ENCODE measurements around the gene ADAMTS2. TPM values are rescaled to one million over a fixed set of nuclear protein-coding genes. Genes with fewer than 3 reads are reported as not detected.
"Not testable (repeated sequence)": the region's sequence is repeated elsewhere in the genome, so short reads cannot be mapped to it uniquely, and the experiment has no call there.

The ADAMTS2 gene
- total RNA-seq, 1 donor from 2014 or later: 1.2 TPM

DNA sequence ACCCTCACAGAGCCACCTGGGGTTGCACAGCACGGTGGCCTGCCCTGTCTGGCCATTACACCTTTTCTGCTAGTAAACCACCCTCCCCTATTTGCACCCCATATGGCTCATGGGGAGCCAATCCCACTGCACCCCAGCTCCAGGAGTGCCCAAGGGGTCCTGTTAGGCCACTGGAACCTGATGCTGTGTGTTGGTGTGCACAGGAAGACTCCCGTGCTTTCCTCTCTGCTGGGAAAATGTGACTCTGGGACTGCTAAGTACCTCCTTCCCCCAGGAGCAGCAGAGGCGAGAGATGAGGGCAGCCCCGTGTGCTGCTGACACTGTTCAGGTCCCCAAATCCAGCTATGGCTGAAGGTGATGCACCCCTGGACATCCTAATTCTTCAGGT is 126.3 kb downstream of the ADAMTS2 start:
- no peak overlapping the region for H3K4me3 Mint-ChIP-seq
- peak overlapping the region; percentile 8 for H3K27ac Mint-ChIP-seq
- no peak overlapping the region for H3K9ac ChIP-seq

DNA sequence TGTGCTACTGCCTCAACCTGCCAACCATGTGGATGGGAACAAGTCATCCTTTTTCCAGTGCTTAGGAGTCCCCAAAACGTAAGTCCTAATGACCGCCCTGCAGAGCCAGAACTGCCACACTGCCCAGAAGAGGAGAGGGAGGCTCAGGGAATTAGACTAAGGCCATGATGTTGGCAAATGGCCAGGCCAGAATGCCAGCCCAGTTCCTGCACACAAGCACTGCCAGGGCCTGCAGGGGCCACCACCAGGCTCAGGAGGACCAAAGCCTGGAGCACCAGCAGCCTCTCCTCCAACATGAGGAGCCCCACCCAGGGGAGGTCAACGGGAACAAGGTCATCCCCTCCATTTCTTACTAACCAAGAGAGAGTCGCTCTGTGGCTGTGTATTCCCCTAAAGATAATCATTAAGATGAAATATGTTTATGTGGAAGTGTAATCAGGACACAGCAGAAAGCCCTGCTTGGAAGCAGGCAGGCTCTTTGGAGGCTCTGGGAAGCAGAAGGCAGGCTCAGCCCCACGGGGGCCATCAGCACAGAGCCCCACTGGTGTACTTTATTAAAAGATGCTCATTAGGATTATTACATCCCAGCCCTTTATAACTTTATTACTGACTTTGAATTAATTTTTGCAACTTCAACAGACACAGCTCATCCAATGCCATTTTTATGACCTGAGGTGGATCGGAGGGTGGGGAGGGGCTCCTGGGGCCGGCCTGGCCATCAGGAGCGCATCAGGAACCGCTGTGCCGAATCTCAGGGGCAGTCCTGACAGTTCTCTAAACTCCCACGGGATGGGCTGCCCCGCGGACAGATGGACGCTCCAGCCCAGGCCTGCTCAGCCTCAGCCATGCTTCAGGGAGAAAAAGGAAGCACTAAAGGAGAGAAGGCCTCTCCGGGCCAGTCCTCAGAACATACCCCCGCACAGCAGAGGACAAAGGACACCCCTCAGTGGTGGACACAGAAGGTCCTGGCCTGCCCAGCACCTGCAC is 127.0 kb downstream of the ADAMTS2 start:
- no peaks in the 10 kb centered on the region for H3K36me3 ChIP-seq
- no peak overlapping the region for H3K27ac Mint-ChIP-seq

More for the DNA sequence above, 126.3 kb downstream of the ADAMTS2 start:
- H3K4me1 Mint-ChIP-seq: peaks cover 8% of the 10 kb centered on the region
- no peaks in the 10 kb centered on the region for H4K20me1 ChIP-seq (ENCODE audit: low read depth)
- no peak overlapping the region for H3K27ac ChIP-seq
- H3K79me2 ChIP-seq (ENCODE audit: low read depth): no peaks in the 10 kb centered on the region
- peaks cover 12% of the 10 kb centered on the region for H3K9me3 Mint-ChIP-seq
- no peak overlapping the region for H3K4me3 ChIP-seq
- no peaks in the 10 kb centered on the region for H3K4me1 ChIP-seq
- H2AFZ ChIP-seq (replicated peaks): no peak overlapping the region
- H3F3A ChIP-seq (ENCODE audit: low read depth): no peaks in the 10 kb centered on the region
- DNase-seq (ENCODE audit: low spot score): no peak
- H3K36me3 ChIP-seq: no peaks in the 10 kb centered on the region
- H3K4me2 ChIP-seq: no peak overlapping the region
- H3K9me3 ChIP-seq (ENCODE audit: low read depth): no peaks in the 10 kb centered on the region
- no peak for TF ChIP-seq EZH2phosphoT487 (IDR thresholded peaks at IDR 0.05)
- TF ChIP-seq EZH2 (IDR thresholded peaks at IDR 0.05): no peak
- TF ChIP-seq, protein P1, sequence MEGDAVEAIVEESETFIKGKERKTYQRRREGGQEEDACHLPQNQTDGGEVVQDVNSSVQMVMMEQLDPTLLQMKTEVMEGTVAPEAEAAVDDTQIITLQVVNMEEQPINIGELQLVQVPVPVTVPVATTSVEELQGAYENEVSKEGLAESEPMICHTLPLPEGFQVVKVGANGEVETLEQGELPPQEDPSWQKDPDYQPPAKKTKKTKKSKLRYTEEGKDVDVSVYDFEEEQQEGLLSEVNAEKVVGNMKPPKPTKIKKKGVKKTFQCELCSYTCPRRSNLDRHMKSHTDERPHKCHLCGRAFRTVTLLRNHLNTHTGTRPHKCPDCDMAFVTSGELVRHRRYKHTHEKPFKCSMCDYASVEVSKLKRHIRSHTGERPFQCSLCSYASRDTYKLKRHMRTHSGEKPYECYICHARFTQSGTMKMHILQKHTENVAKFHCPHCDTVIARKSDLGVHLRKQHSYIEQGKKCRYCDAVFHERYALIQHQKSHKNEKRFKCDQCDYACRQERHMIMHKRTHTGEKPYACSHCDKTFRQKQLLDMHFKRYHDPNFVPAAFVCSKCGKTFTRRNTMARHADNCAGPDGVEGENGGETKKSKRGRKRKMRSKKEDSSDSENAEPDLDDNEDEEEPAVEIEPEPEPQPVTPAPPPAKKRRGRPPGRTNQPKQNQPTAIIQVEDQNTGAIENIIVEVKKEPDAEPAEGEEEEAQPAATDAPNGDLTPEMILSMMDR (IDR thresholded peaks at IDR 0.05): no peak
- H3K36me3 Mint-ChIP-seq: peaks cover 7% of the 10 kb centered on the region
- no peaks in the 10 kb centered on the region for H3K27me3 ChIP-seq
- H3K27me3 Mint-ChIP-seq (ENCODE audit: insufficient read depth, low read depth): peaks cover 7% of the 10 kb centered on the region

DNA sequence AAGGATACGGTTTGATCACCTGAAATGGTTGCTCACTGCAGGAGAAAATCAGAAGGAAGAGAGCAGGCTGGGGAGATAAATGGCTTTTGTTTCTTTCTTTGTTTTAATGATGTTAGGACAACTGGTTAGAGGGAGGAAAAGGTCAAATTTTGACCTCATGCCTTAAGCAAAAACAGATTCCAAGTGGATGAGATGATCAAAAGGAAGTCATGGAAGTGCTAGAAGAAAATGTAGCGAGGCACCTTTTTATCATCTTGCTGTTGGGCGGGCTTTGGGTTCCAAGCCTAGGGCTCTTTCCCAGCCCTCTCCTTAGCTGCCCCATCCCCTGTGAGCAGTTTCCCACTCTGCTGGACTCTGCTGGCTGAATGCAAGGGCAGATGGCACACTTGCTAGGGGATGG is 127.9 kb downstream of the ADAMTS2 start:
- peaks cover 5% of the 10 kb centered on the region for H3K4me1 Mint-ChIP-seq
- DNase-seq (ENCODE audit: low spot score): no peak
- no peaks in the 10 kb centered on the region for H3F3A ChIP-seq (ENCODE audit: low read depth)
- H3K9me3 Mint-ChIP-seq: no peaks in the 10 kb centered on the region
- H3K4me2 ChIP-seq: no peak overlapping the region
- no peak overlapping the region for H3K9ac ChIP-seq
- no peaks in the 10 kb centered on the region for H3K36me3 ChIP-seq
- H3K4me1 ChIP-seq: no peaks in the 10 kb centered on the region
- H3K4me3 Mint-ChIP-seq: no peak overlapping the region
- H3K27ac ChIP-seq: no peak overlapping the region
- H3K27ac Mint-ChIP-seq: no peak overlapping the region
- H3K36me3 Mint-ChIP-seq: no peaks in the 10 kb centered on the region
- no peaks in the 10 kb centered on the region for H3K27me3 Mint-ChIP-seq (ENCODE audit: insufficient read depth, low read depth)
- TF ChIP-seq, protein P1 (IDR thresholded peaks at IDR 0.05): no peak
- TF ChIP-seq EZH2 (IDR thresholded peaks at IDR 0.05): no peak
- no peak for TF ChIP-seq EZH2phosphoT487 (IDR thresholded peaks at IDR 0.05)
- H3K27me3 ChIP-seq: no peaks in the 10 kb centered on the region
- no peaks in the 10 kb centered on the region for H3K79me2 ChIP-seq (ENCODE audit: low read depth)
- no peak overlapping the region for H3K4me3 ChIP-seq
- no peak overlapping the region for H2AFZ ChIP-seq (replicated peaks)
- no peaks in the 10 kb centered on the region for H3K9me3 ChIP-seq (ENCODE audit: low read depth)
- no peaks in the 10 kb centered on the region for H4K20me1 ChIP-seq (ENCODE audit: low read depth)

More for the DNA sequence above, 127.0 kb downstream of the ADAMTS2 start:
- Histone ChIP-seq H4K20me1 (ENCODE audit: low read depth) (no peaks in the 10 kb centered on the region), H3K9ac (no peak overlapping the region), H3K4me1 (no peaks in the 10 kb centered on the region), H3F3A (ENCODE audit: low read depth) (no peaks in the 10 kb centered on the region), H3K27me3 (no peaks in the 10 kb centered on the region), H3K27ac (no peak overlapping the region), H3K9me3 (ENCODE audit: low read depth) (no peaks in the 10 kb centered on the region), H3K79me2 (ENCODE audit: low read depth) (no peaks in the 10 kb centered on the region), H3K4me2 (no peak overlapping the region), H3K4me3 (no peak overlapping the region), H2AFZ (replicated peaks) (no peak overlapping the region)
- H3K9me3 Mint-ChIP-seq: peaks cover 5% of the 10 kb centered on the region
- H3K4me3 Mint-ChIP-seq: no peak overlapping the region
- H3K4me1 Mint-ChIP-seq: peaks cover 8% of the 10 kb centered on the region
- H3K36me3 Mint-ChIP-seq: peaks cover 5% of the 10 kb centered on the region
- peaks cover 2% of the 10 kb centered on the region for H3K27me3 Mint-ChIP-seq (ENCODE audit: insufficient read depth, low read depth)
- TF ChIP-seq EZH2phosphoT487 (IDR thresholded peaks at IDR 0.05): no peak
- TF ChIP-seq, protein P1 (IDR thresholded peaks at IDR 0.05): no peak
- TF ChIP-seq EZH2 (IDR thresholded peaks at IDR 0.05): no peak
- DNase-seq (ENCODE audit: low spot score): no peak

DNA sequence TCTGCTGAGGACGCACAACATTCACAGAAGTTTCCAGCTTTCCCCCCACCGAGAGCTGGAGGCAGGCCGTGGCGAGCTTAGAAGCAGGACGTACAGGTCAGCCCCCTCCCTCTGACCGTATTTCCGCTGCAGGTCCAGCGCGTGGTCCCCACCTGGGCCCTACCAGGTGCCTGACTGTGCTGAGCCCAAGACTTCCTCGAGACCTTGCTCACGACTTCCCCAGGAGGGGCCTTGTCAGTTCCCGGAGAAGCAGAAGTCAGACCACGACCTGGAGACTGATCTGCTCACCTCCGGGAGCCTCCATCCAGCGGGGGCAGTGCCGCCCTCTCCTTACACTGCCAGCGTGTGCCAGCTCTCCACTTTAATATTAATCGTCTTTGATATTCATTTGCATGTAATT is 128.9 kb downstream of the ADAMTS2 start:
- not testable (repeated sequence) for H3K4me1 ChIP-seq; H3K9me3 Mint-ChIP-seq; H3F3A ChIP-seq (ENCODE audit: low read depth); H3K27ac ChIP-seq; H3K4me3 ChIP-seq; H4K20me1 ChIP-seq (ENCODE audit: low read depth); H3K36me3 Mint-ChIP-seq; H2AFZ ChIP-seq (replicated peaks); DNase-seq (ENCODE audit: low spot score); H3K9ac ChIP-seq; H3K4me3 Mint-ChIP-seq; H3K4me1 Mint-ChIP-seq; H3K27me3 Mint-ChIP-seq (ENCODE audit: insufficient read depth, low read depth); H3K4me2 ChIP-seq; H3K36me3 ChIP-seq; H3K79me2 ChIP-seq (ENCODE audit: low read depth); H3K27me3 ChIP-seq; H3K9me3 ChIP-seq (ENCODE audit: low read depth); H3K27ac Mint-ChIP-seq

Measured in neural progenitor cell (in vitro differentiated cells).